Endothelial cell of umbilical vein (primary cell): Measurements from ENCODE around the gene APBB1.
A peak's percentile ranks its signal among the peaks of the same experiment; 100 is the strongest.

Source experiments
- CTCF ChIP-seq, 2 donors: IDR thresholded peaks; 1 replicate in 1 of 2; 2 replicates in 1 of 2; pipeline ENCODE4 v1.5.1; 2011; ENCODE audit warnings: low read length in 2 of 2, mild to moderate bottlenecking in 2 of 2, moderate library complexity in 2 of 2, control low read depth in 1 of 2, inconsistent platforms in 1 of 2, low read depth in 1 of 2; ENCODE audit not compliant: insufficient read depth in 1 of 2; ENCODE audit errors: extremely low read depth in 1 of 2
- EZH2 ChIP-seq: IDR thresholded peaks from 2 replicates; pipeline ENCODE4 v1.6.1; 2012; ENCODE audit warnings: borderline replicate concordance, low read depth, mild to moderate bottlenecking, moderate library complexity, low read length, inconsistent platforms; ENCODE audit not compliant: severe bottlenecking
- FOS ChIP-seq: IDR thresholded peaks from 2 replicates; pipeline ENCODE4 v1.6.1; 2011; ENCODE audit warnings: mild to moderate bottlenecking, low read length, moderate library complexity, borderline replicate concordance; ENCODE audit not compliant: insufficient read depth
- GATA2 ChIP-seq: IDR thresholded peaks from 2 replicates; pipeline ENCODE4 v1.7.0; 2011; ENCODE audit warnings: low read depth, mild to moderate bottlenecking, moderate library complexity, mixed read lengths, low read length; ENCODE audit not compliant: insufficient read length, insufficient read depth
- MYC ChIP-seq: IDR thresholded peaks from one replicate; pipeline ENCODE4 v1.6.1; 2011; ENCODE audit warnings: mild to moderate bottlenecking, low read depth, low read length
- POLR2A ChIP-seq: IDR thresholded peaks from 2 replicates; pipeline ENCODE4 v1.6.1; 2012; ENCODE audit warnings: low read depth, mild to moderate bottlenecking, control low read depth, low read length
- POLR2AphosphoS5 ChIP-seq: IDR thresholded peaks from 2 replicates; pipeline ENCODE4 v1.6.1; 2012; ENCODE audit warnings: low read depth, mild to moderate bottlenecking, control low read depth, low read length, moderate library complexity; ENCODE audit not compliant: insufficient read depth

GRCh38 chr11:6393989-6394670 lies 24.8 kb downstream of the APBB1 start:
- TF ChIP-seq CTCF (IDR thresholded peaks at IDR 0.05; ENCODE audit: extremely low read depth in 1 of 2, insufficient read depth in 1 of 2, low read depth in 1 of 2, low read length in 2 of 2) (no peak), GATA2 (no peak), POLR2A (peak; percentile 13), FOS (no peak), EZH2 (no peak), POLR2AphosphoS5 (no peak), MYC (no peak)
